GM12874 (cell line): ENCODE data around the gene PRKCB.

Source experiments
- TF ChIP-seq, protein P1 (sequence below): IDR thresholded peaks from 2 replicates; pipeline ENCODE4 v1.5.1; 2011; ENCODE audit warnings: low read depth, mild to moderate bottlenecking, control low read depth, low read length, moderate library complexity; ENCODE audit not compliant: insufficient read depth

Gene PRKCB

DNA sequence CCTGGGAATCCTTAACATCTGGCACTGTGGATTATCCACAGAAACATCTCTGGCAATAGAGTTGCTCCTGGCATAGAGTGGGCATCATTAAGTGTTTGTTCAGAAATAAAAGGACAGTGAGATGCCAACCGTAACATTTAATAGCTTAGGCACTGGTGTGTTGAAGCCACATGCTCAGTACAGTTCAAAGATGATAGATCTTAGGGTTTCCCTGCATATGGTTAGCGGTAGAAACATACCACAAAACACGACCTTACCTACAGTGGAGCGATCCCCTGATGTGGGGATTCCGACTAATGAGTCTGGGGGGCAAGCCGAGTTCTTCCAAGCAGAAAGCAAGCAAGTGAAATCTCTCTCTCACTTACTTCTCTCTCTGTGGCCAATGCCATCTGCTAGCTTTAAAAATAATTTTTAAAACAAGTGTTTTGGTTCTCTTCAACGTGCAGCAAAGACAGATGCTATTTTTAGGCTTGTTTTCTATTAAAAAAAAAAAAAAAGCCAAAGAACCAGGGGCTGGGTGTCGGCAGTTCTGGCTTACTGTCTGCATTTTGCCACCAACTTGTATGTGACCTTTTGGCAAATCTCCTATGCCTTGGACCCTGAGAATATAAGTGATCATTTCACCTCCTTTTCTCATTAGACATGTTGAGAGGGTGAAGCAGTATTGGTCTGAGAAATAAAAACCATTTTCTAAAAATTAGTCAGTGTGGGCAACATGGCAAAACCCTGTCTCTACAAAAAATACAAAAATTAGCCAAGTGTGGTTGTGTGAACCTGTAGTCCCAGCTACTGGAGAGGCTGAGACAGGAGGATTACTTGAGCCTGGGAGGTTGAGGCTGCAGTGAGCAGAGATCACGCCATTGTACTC, 331.1 kb downstream of the PRKCB start:
- TF ChIP-seq, protein P1, sequence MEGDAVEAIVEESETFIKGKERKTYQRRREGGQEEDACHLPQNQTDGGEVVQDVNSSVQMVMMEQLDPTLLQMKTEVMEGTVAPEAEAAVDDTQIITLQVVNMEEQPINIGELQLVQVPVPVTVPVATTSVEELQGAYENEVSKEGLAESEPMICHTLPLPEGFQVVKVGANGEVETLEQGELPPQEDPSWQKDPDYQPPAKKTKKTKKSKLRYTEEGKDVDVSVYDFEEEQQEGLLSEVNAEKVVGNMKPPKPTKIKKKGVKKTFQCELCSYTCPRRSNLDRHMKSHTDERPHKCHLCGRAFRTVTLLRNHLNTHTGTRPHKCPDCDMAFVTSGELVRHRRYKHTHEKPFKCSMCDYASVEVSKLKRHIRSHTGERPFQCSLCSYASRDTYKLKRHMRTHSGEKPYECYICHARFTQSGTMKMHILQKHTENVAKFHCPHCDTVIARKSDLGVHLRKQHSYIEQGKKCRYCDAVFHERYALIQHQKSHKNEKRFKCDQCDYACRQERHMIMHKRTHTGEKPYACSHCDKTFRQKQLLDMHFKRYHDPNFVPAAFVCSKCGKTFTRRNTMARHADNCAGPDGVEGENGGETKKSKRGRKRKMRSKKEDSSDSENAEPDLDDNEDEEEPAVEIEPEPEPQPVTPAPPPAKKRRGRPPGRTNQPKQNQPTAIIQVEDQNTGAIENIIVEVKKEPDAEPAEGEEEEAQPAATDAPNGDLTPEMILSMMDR = no peak

DNA sequence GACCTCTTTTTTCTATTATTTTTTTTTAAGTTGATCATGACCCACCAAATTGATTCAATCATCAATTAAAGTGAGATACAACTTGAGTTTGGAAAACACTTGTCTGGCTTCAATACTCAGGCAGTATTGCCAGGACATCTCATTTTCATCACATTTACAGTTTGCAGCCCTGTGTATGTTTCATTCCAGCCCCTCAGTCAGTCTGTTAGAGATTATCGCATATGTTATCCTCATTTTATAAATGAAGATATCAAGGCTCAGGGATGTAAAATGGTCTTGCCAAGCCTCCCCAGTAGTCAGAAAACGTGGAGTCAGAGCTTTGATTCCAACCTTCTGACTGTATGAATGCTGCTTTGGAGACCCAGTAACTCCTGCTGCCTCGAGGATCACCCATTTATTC, 333.1 kb downstream of the PRKCB start:
- TF ChIP-seq, protein P1 = no peak

DNA sequence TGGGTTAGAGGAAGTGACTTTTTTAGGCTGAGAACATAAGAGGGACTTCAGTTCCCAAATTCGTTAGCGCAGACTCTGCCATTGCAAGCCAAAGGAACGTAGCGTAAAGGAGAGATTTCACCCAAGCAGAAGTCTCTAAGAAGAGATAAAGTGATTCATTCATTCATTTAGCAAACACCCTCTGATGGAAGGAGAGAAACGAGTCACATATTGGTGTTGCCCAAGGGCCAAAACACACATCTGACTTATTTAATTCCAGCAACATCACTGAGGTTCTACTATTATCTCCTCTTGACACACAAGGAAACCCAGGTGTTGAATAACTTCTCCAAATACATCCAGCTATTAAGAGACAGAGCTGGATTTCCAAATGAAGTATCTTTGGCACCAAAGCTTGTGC, 334.6 kb downstream of the PRKCB start:
- TF ChIP-seq, protein P1 = no peak

DNA sequence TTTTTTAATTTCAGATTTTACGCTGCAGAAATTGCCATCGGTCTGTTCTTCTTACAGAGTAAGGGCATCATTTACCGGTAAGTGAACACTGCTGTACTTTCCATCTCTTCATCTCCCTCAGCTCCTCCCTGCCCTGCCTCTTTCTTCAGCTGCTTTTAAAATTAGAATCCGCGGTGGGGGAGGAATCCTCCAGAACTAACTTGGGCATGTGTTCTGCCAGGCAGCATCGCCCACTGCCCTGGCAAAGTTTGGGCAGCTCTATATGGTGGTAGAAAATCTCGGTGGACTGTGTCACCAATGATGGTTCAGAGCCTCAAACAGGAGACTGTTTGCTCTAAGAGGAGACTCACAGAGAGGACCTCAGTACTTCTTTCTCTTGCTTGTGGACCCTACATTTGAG, 338.7 kb downstream of the PRKCB start:
- TF ChIP-seq, protein P1 = no peak

GRCh38 chr16:24174957-24175356, 339.2 kb downstream of the PRKCB start:
- TF ChIP-seq, protein P1 = no peak

- TF ChIP-seq, protein P1 = no peak
These were observed 342.7 kb downstream of the PRKCB start for GRCh38 chr16:24178496-24178895.

- TF ChIP-seq, protein P1 = no peak
These were observed 344.7 kb downstream of the PRKCB start for GRCh38 chr16:24180451-24180850.
